Ramos (cell line): ENCODE data around the gene FKBP1C.

Experiments
- in situ Hi-C: fragments of 300-500 bp; cut with MboI; formaldehyde crosslinking; loops from one replicate; pipeline ENCODE4 v1.14.3; 2022; ENCODE audit warnings: low sequenced_read_pairs; ENCODE audit not compliant: unreplicated experiment

FKBP1C gene

GRCh38 chr6:63259153-63259552 is 47.9 kb downstream of the FKBP1C start:
- in situ Hi-C loops = no loop called here

GRCh38 chr6:63261820-63262219 is 50.6 kb downstream of the FKBP1C start:
- in situ Hi-C loops = no loop called here
